Stimulated activated CD4-positive, alpha-beta T cell treated with anti-CD3 and anti-CD28 coated beads, TNF-alpha, amount 100 ng/mL, for 24 hours (primary cell): ENCODE results near the gene ZBTB20.

Experiments used
- DNase-seq, 3 experiments: peaks; one replicate each; pipeline ENCODE4 v3.0.0-alpha.2; 2020; ENCODE audit warnings: low read depth in 3 of 3

The ZBTB20 gene

GRCh38 chr3:114572364-114573062 lies 574.6 kb downstream of the ZBTB20 start:
- no peak for DNase-seq

GRCh38 chr3:114571363-114571762 lies 575.7 kb downstream of the ZBTB20 start:
- DNase-seq, result no peak

- no peak for DNase-seq
These were observed 577.9 kb downstream of the ZBTB20 start for GRCh38 chr3:114569186-114569585.

GRCh38 chr3:114567771-114568170 lies 579.3 kb downstream of the ZBTB20 start:
- DNase-seq, result no peak

GRCh38 chr3:114566767-114567166 lies 580.3 kb downstream of the ZBTB20 start:
- DNase-seq, result no peak

- DNase-seq, result no peak
These were observed 580.8 kb downstream of the ZBTB20 start for GRCh38 chr3:114566162-114566755.

- DNase-seq, result no peak
These were observed 581.9 kb downstream of the ZBTB20 start for GRCh38 chr3:114565216-114565615.

- DNase-seq, result no peak
These were observed 583.4 kb downstream of the ZBTB20 start for GRCh38 chr3:114563720-114564119.

- no peak for DNase-seq
These were observed 584.5 kb downstream of the ZBTB20 start for GRCh38 chr3:114562557-114562956.

GRCh38 chr3:114558271-114558670 lies 588.8 kb downstream of the ZBTB20 start:
- no peak for DNase-seq

GRCh38 chr3:114557791-114558190 lies 589.3 kb downstream of the ZBTB20 start:
- no peak for DNase-seq

- no peak for DNase-seq
These were observed 590.4 kb downstream of the ZBTB20 start for GRCh38 chr3:114556657-114557213.

GRCh38 chr3:114554731-114555130 lies 592.4 kb downstream of the ZBTB20 start:
- no peak for DNase-seq

GRCh38 chr3:114553949-114554593 lies 593.0 kb downstream of the ZBTB20 start:
- DNase-seq, result no peak

GRCh38 chr3:114552527-114552812 lies 594.6 kb downstream of the ZBTB20 start:
- no peak for DNase-seq

GRCh38 chr3:114551770-114552526 lies 595.1 kb downstream of the ZBTB20 start:
- DNase-seq, result no peak

- no peak for DNase-seq
These were observed 596.9 kb downstream of the ZBTB20 start for GRCh38 chr3:114550165-114550564.

- no peak for DNase-seq
These were observed 601.9 kb downstream of the ZBTB20 start for GRCh38 chr3:114545193-114545592.

- no peak for DNase-seq
These were observed 604.7 kb downstream of the ZBTB20 start for GRCh38 chr3:114542359-114542758.

GRCh38 chr3:114539525-114539924 lies 607.6 kb downstream of the ZBTB20 start:
- DNase-seq, result no peak

- no peak for DNase-seq
These were observed 608.9 kb downstream of the ZBTB20 start for GRCh38 chr3:114538211-114538610.

- no peak for DNase-seq
These were observed 618.6 kb downstream of the ZBTB20 start for GRCh38 chr3:114528517-114528916.
